Right ventricle myocardium superior (tissue), 1 donor: ENCODE measurements around the gene MCF2L. TPM values are rescaled to one million over a fixed set of nuclear protein-coding genes. Genes with fewer than 3 reads are reported as not detected.
A peak's percentile ranks its signal among the peaks of the same experiment; 100 is the strongest.
"Not testable (repeated sequence)": the region's sequence is repeated elsewhere in the genome, so short reads cannot be mapped to it uniquely, and the experiment has no call there.

Experiments
- ATAC-seq: fragments of 200-7000 bp; cut with Tn5 transposase; one replicate; pipeline ENCODE4 v1.9.1; 2020; ENCODE audit warnings: mild to moderate bottlenecking; ENCODE audit not compliant: poor library complexity
- DNase-seq: peaks from one replicate; pipeline ENCODE4 v3.0.0-alpha.2; 2020
- intact Hi-C: fragments of 100-400 bp; cut with DNase I; formaldehyde crosslinking; loops from one replicate; pipeline ENCODE4 v1.11.2; 2022
- long read RNA-seq: library from polyadenylated mRNA; unstranded; transcript quantifications from one replicate; pipeline ENCODE4 v2.0.0, GENCODE V29; 2021
- total RNA-seq: library from RNA; stranded (reverse); fragmentation: NEBNext Ultra II Directional; extraction: Animal tissue kit (Norgen Biotek cat#: 25700); gene quantifications from one replicate; pipeline ENCODE4 v1.2.1, GENCODE V29; 2021
- donor health status: DM: no; HTN: yes; CAD: no; lungs with severe emphysema.

MCF2L gene
- total RNA-seq: 38.1 TPM
- long read RNA-seq, partial matches to known transcripts: 6 of 17 reads
- long read RNA-seq, other reads (novel, unspliced or antisense): 6 of 17 reads

- intact Hi-C loops: no loop called here
- peak; percentile 45 for DNase-seq
- peak; percentile 82 for ATAC-seq
Observed at GRCh38 chr13:112968910-112969691, at the start of gene MCF2L. Gene MCF2L, plus strand, starts transcription at chr13:112969214. Its CDS starts 166 bp downstream, at chr13:112969380.

- DNase-seq (no peak), ATAC-seq (no peak)
- intact Hi-C loops: no loop called here
Observed at GRCh38 chr13:112923962-112924361, 45.1 kb upstream of the MCF2L start.

- no peak for ATAC-seq
- intact Hi-C loops: no loop called here
Observed at GRCh38 chr13:112924365-112924764, 44.6 kb upstream of the MCF2L start.

GRCh38 chr13:112926003-112926402 is 43.0 kb upstream of the MCF2L start:
- no peak for ATAC-seq
- DNase-seq: no peak
- intact Hi-C loops: no loop called here

More at GRCh38 chr13:112924365-112924764, 44.6 kb upstream of the MCF2L start:
- DNase-seq: no peak

- ATAC-seq: no peak
- DNase-seq: no peak
- intact Hi-C loops: no loop called here
Observed at GRCh38 chr13:112926993-112927392, 42.0 kb upstream of the MCF2L start.

- DNase-seq (no peak), ATAC-seq (no peak)
- intact Hi-C loops: no loop called here
Observed at GRCh38 chr13:112928020-112928971, 40.7 kb upstream of the MCF2L start.

GRCh38 chr13:112928972-112929782 is 39.8 kb upstream of the MCF2L start:
- ATAC-seq: peak; percentile 40
- peak; percentile 53 for DNase-seq
- intact Hi-C loops: no loop called here

- intact Hi-C loops: no loop called here
- no peak for ATAC-seq
- DNase-seq: no peak
Observed at GRCh38 chr13:112929783-112930055, 39.3 kb upstream of the MCF2L start.

- ATAC-seq: no peak
- no peak for DNase-seq
- intact Hi-C loops: no loop called here
Observed at GRCh38 chr13:112930192-112930591, 38.8 kb upstream of the MCF2L start.

GRCh38 chr13:112931028-112931934 is 37.7 kb upstream of the MCF2L start:
- intact Hi-C loops: no loop called here
- no peak for DNase-seq

GRCh38 chr13:112932971-112933370 is 36.0 kb upstream of the MCF2L start:
- ATAC-seq (no peak), DNase-seq (no peak)
- intact Hi-C loops: no loop called here

More at GRCh38 chr13:112931028-112931934, 37.7 kb upstream of the MCF2L start:
- ATAC-seq: no peak

GRCh38 chr13:112933649-112934048 is 35.4 kb upstream of the MCF2L start:
- no peak for ATAC-seq
- no peak for DNase-seq
- intact Hi-C loops: no loop called here

- intact Hi-C loops: no loop called here
- DNase-seq (no peak), ATAC-seq (no peak)
Observed at GRCh38 chr13:112934078-112934477, 34.9 kb upstream of the MCF2L start.

GRCh38 chr13:112938680-112939079 is 30.3 kb upstream of the MCF2L start:
- DNase-seq (no peak), ATAC-seq (no peak)
- intact Hi-C loops: no loop called here

GRCh38 chr13:112940236-112940635 is 28.8 kb upstream of the MCF2L start:
- intact Hi-C loops: loop anchor here (10.0 kb wide), 1 partner anchor 95 kb away; no protein-coding TSS in a partner anchor
- no peak for DNase-seq
- no peak for ATAC-seq

- intact Hi-C loops: loop anchor here (10.0 kb wide), 1 partner anchor 93 kb away; no protein-coding TSS in a partner anchor
- ATAC-seq (no peak), DNase-seq (no peak)
Observed at GRCh38 chr13:112941349-112941748, 27.7 kb upstream of the MCF2L start.

- not testable (repeated sequence) for ATAC-seq, DNase-seq
- intact Hi-C loops: loop anchor here (10.0 kb wide), 1 partner anchor 93 kb away; no protein-coding TSS in a partner anchor
Observed at GRCh38 chr13:112941765-112942164, 27.2 kb upstream of the MCF2L start.
